GM18907 (cell line): ENCODE measurements around the gene CFAP97.
"Not testable (repeated sequence)": the region's sequence is repeated elsewhere in the genome, so short reads cannot be mapped to it uniquely, and the experiment has no call there.

Experiments used
- ATAC-seq: cut with Tn5 transposase; IDR thresholded peaks from one replicate; pipeline ENCODE4 v1.9.1; 2021; ENCODE audit warnings: mild to moderate bottlenecking, moderate library complexity; ENCODE audit not compliant: unreplicated experiment

Gene CFAP97

GRCh38 chr4:185203486-185204237 lies at the start of gene CFAP97:
Gene CFAP97, minus strand, starts transcription at chr4:185204000. Its CDS starts 12,804 bp downstream, at chr4:185191196.
- ATAC-seq: peak; percentile 80

- ATAC-seq: no peak
Observed at GRCh38 chr4:185249105-185249504, 45.3 kb upstream of the CFAP97 start.

GRCh38 chr4:185248393-185249039 lies 44.7 kb upstream of the CFAP97 start:
- no peak for ATAC-seq

GRCh38 chr4:185247151-185247550 lies 43.4 kb upstream of the CFAP97 start:
- no peak for ATAC-seq

GRCh38 chr4:185246453-185246852 lies 42.7 kb upstream of the CFAP97 start:
- no peak for ATAC-seq

- ATAC-seq: no peak
Observed at GRCh38 chr4:185244763-185245162, 41.0 kb upstream of the CFAP97 start.

GRCh38 chr4:185243879-185244278 lies 40.1 kb upstream of the CFAP97 start:
- ATAC-seq: no peak

GRCh38 chr4:185242749-185243533 lies 39.1 kb upstream of the CFAP97 start:
- ATAC-seq: no peak

- not testable (repeated sequence) for ATAC-seq
Observed at GRCh38 chr4:185240486-185240885, 36.7 kb upstream of the CFAP97 start.

GRCh38 chr4:185238750-185239149 lies 35.0 kb upstream of the CFAP97 start:
- ATAC-seq: no peak

- ATAC-seq: no peak
Observed at GRCh38 chr4:185238215-185238681, 34.4 kb upstream of the CFAP97 start.

- no peak for ATAC-seq
Observed at GRCh38 chr4:185237175-185237574, 33.4 kb upstream of the CFAP97 start.

GRCh38 chr4:185235843-185236503 lies 32.2 kb upstream of the CFAP97 start:
- ATAC-seq: no peak

- no peak for ATAC-seq
Observed at GRCh38 chr4:185235119-185235842, 31.5 kb upstream of the CFAP97 start.

GRCh38 chr4:185232370-185232769 lies 28.6 kb upstream of the CFAP97 start:
- no peak for ATAC-seq

GRCh38 chr4:185229021-185229818 lies 25.4 kb upstream of the CFAP97 start:
- no peak for ATAC-seq

- no peak for ATAC-seq
Observed at GRCh38 chr4:185227713-185228278, 24.0 kb upstream of the CFAP97 start.

- ATAC-seq: no peak
Observed at GRCh38 chr4:185227131-185227551, 23.3 kb upstream of the CFAP97 start.

- no peak for ATAC-seq
Observed at GRCh38 chr4:185225940-185226339, 22.1 kb upstream of the CFAP97 start.
